ENCODE results near the gene SLC26A1. TPM values are rescaled to one million over a fixed set of nuclear protein-coding genes. Genes with fewer than 3 reads are reported as not detected.

Gene SLC26A1
- total and polyA plus RNA-seq, 4 experiments from 2014 or later: 0.55 to 1.6 (median 0.81) TPM

DNA sequence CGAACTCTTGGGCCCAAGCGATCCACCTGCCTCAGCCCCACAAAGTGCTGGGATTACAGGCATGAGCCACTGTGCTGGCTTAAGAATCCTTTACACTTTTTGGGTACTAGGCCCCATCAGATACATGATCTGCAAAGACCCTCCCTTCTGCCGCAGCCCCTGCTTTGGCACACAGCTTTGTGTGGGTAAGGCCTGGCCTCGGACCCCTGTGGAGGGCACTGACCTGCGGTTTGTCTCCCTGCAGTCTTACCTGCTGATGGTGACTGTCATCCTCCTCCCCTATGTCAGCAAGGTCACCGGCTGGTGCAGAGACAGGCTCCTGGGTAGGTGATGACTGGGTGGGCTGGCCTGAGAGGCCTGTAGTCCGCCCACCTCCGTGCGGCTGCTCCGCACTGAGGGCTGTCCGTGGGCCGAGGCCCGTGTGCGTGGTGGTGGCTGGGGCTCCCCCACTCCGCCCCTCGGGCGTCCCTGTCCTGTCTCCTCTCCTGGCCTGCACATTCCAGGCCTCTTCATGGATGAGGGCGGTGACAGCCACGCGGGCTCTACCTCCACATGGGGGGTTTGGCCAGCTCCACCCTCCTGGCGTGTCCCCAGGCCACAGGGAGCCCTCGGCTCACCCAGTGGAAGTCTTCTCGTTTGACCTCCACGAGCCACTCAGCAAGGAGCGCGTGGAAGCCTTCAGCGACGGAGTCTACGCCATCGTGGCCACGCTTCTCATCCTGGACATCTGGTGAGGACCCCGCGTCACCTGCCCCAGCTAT, 37.9 kb downstream of the SLC26A1 start:
- H3K4me3 Mint-ChIP-seq: no peak overlapping the region
- ChIA-PET POLR2A (ENCODE audit: partially characterized antibody) (no interaction called here), CTCF (ENCODE audit: partially characterized antibody) (no interaction called here)
- H3K9me3 ChIP-seq (ENCODE audit: control insufficient read depth in 1 of 2, low read length in 2 of 2): no peaks in the 10 kb centered on the region
- no peak overlapping the region for H3K27ac ChIP-seq (ENCODE audit: low read depth, low read length)
- no peaks in the 10 kb centered on the region for H3K27me3 Mint-ChIP-seq
- H3K4me1 ChIP-seq (ENCODE audit: insufficient read depth, low read length): no peaks in the 10 kb centered on the region
- no peaks in the 10 kb centered on the region for H3K36me3 ChIP-seq (ENCODE audit: insufficient read depth, low read length)
- peaks cover 0 to 2% (median 0%) of the 10 kb centered on the region in 4 donors for H3K4me1 Mint-ChIP-seq
- H3K36me3 Mint-ChIP-seq: peaks cover 8 to 20% of the 10 kb centered on the region in 2 donors
- intact Hi-C loops (cut with micrococcal nuclease): no loop called here
- H3K27ac Mint-ChIP-seq: no peak overlapping the region
- H3K27me3 ChIP-seq (ENCODE audit: insufficient read depth, low read length): no peaks in the 10 kb centered on the region
- no peak for DNase-seq
- no peak overlapping the region for H3K4me3 ChIP-seq (ENCODE audit: low read length in 2 of 2)
- H3K9me3 Mint-ChIP-seq: no peaks in the 10 kb centered on the region

DNA sequence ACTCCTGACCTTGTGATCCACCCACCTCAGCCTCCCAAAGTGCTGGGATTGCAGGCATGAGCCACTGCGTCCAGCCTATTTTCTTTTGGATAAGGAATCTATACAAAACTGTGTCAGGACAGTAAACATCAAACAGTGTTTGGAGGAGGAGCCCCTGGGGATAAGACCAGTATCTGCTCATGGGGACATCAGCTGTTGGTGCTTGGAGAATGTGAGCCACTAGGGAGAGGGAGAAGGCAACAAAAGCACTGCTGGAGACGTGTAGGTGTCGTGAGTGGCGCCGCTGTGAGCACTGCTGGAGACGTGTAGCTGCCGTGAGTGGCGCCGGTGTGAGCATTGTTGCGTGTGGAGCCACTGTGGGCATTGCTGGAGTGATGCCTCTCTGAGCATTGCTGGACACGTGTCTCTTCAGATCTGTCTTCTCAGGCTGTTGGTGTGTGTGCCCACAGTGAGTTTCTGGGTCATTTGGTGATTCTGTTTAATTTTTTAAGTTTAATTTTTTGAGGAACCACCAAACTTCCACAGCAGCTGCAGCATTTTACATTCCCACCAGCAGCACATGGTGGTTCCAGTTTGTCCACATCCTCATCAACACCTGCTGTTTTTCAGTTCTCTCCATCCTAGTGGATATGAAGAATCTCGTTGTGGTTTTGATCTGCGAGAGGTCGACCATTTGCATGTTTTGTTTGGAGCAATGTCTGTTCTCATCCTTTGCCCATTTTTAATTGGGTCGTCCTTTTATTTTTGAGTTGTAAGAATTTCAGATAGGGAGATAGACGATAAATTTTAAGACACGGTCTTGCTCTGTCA, 38.8 kb downstream of the SLC26A1 start:
- H3K36me3 ChIP-seq (ENCODE audit: insufficient read depth, low read length): no peaks in the 10 kb centered on the region
- no peaks in the 10 kb centered on the region for H3K9me3 ChIP-seq (ENCODE audit: control insufficient read depth in 1 of 2, low read length in 2 of 2)
- H3K36me3 Mint-ChIP-seq: peaks cover 8 to 20% of the 10 kb centered on the region in 2 donors
- H3K27ac Mint-ChIP-seq: no peak overlapping the region
- ChIA-PET CTCF (ENCODE audit: partially characterized antibody) (no interaction called here), POLR2A (ENCODE audit: partially characterized antibody) (no interaction called here)
- no peaks in the 10 kb centered on the region for H3K27me3 Mint-ChIP-seq
- no peak for DNase-seq
- H3K27me3 ChIP-seq (ENCODE audit: insufficient read depth, low read length): no peaks in the 10 kb centered on the region
- H3K4me3 Mint-ChIP-seq: no peak overlapping the region
- no peak overlapping the region for H3K27ac ChIP-seq (ENCODE audit: low read depth, low read length)
- H3K4me1 ChIP-seq (ENCODE audit: insufficient read depth, low read length): no peaks in the 10 kb centered on the region
- no peak overlapping the region for H3K4me3 ChIP-seq (ENCODE audit: low read length in 2 of 2)
- peaks cover 0 to 2% (median 0%) of the 10 kb centered on the region in 4 donors for H3K4me1 Mint-ChIP-seq
- H3K9me3 Mint-ChIP-seq: no peaks in the 10 kb centered on the region
- intact Hi-C loops (cut with micrococcal nuclease): no loop called here

DNA sequence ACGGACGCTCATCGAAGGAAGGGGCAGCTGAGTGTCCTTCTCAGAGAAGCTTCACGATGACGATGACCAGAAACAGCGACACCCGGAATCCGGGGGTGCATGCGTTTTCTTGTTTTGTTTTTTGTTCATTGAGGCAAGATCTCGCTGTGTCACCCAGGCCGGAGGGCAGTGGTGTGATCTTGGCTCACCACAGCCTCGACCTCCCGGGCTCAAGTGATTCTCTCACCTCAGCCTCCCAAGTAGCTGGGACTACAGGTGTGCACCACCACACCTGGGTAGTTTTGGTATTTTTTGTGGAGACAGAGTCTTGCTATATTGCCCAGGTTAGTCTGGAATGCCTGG, 39.7 kb downstream of the SLC26A1 start:
- intact Hi-C loops (cut with micrococcal nuclease): no loop called here
- no peaks in the 10 kb centered on the region for H3K36me3 ChIP-seq (ENCODE audit: insufficient read depth, low read length)
- no peak overlapping the region for H3K27ac ChIP-seq (ENCODE audit: low read depth, low read length)
- POLR2A ChIA-PET (ENCODE audit: partially characterized antibody): no interaction called here
- Mint-ChIP-seq H3K4me1 (peaks cover 0 to 2% (median 0%) of the 10 kb centered on the region in 4 donors), H3K9me3 (no peaks in the 10 kb centered on the region), H3K27me3 (no peaks in the 10 kb centered on the region), H3K27ac (no peak overlapping the region), H3K4me3 (no peak overlapping the region), H3K36me3 (peaks cover 8 to 16% of the 10 kb centered on the region in 2 donors)
- no peak for DNase-seq
- H3K27me3 ChIP-seq (ENCODE audit: insufficient read depth, low read length): no peaks in the 10 kb centered on the region
- no peak overlapping the region for H3K4me3 ChIP-seq (ENCODE audit: low read length in 2 of 2)
- CTCF ChIA-PET (ENCODE audit: partially characterized antibody): no interaction called here
- H3K4me1 ChIP-seq (ENCODE audit: insufficient read depth, low read length): no peaks in the 10 kb centered on the region
- no peaks in the 10 kb centered on the region for H3K9me3 ChIP-seq (ENCODE audit: control insufficient read depth in 1 of 2, low read length in 2 of 2)

DNA sequence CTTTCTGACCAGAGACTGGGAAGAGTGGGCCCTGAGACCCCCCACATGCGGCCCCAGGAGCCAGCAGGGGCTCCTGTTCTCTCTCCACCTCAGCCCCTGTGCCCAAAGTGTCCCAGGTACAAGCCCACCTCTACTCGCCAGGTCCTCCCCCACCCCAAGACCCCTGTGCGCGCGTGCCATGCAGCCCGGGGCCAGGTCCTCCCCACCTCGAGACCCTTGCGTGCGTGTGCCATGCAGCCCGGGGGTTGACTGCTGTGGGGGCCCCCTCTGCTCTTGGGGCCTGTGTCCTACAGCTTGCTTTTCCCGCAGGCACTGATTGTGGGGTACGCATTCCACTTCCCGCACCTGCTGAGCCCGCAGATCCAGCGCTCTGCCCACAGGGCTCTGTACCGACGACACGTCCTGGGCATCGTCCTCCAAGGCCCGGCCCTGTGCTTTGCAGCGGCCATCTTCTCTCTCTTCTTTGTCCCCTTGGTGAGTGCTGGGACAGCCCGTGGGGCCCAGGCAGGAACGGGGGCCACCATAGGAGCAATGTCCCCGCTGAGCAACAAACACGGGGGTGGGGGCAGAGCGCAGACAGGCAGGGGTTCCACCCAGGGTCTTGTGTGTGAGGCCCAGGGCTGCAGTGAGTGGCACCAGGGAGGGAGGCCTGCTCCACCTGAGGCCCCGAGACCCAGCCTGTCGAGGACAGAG, 40.2 kb downstream of the SLC26A1 start:
- no peaks in the 10 kb centered on the region for H3K36me3 ChIP-seq (ENCODE audit: insufficient read depth, low read length)
- H3K36me3 Mint-ChIP-seq: peaks cover 8 to 14% of the 10 kb centered on the region in 2 donors
- H3K27me3 ChIP-seq (ENCODE audit: insufficient read depth, low read length): no peaks in the 10 kb centered on the region
- intact Hi-C loops (cut with micrococcal nuclease): no loop called here
- POLR2A ChIA-PET (ENCODE audit: partially characterized antibody): no interaction called here
- H3K27me3 Mint-ChIP-seq: no peaks in the 10 kb centered on the region
- H3K27ac Mint-ChIP-seq: peak overlapping the region in 1 of 7 donors; percentile 77
- CTCF ChIA-PET (ENCODE audit: partially characterized antibody): no interaction called here
- no peak overlapping the region for H3K27ac ChIP-seq (ENCODE audit: low read depth, low read length)
- no peak overlapping the region for H3K4me3 ChIP-seq (ENCODE audit: low read length in 2 of 2)
- no peaks in the 10 kb centered on the region for H3K4me1 ChIP-seq (ENCODE audit: insufficient read depth, low read length)
- no peak for DNase-seq
- peaks cover 0 to 2% (median 0%) of the 10 kb centered on the region in 4 donors for H3K4me1 Mint-ChIP-seq
- H3K9me3 ChIP-seq (ENCODE audit: control insufficient read depth in 1 of 2, low read length in 2 of 2): no peaks in the 10 kb centered on the region
- no peaks in the 10 kb centered on the region for H3K9me3 Mint-ChIP-seq
- no peak overlapping the region for H3K4me3 Mint-ChIP-seq

DNA sequence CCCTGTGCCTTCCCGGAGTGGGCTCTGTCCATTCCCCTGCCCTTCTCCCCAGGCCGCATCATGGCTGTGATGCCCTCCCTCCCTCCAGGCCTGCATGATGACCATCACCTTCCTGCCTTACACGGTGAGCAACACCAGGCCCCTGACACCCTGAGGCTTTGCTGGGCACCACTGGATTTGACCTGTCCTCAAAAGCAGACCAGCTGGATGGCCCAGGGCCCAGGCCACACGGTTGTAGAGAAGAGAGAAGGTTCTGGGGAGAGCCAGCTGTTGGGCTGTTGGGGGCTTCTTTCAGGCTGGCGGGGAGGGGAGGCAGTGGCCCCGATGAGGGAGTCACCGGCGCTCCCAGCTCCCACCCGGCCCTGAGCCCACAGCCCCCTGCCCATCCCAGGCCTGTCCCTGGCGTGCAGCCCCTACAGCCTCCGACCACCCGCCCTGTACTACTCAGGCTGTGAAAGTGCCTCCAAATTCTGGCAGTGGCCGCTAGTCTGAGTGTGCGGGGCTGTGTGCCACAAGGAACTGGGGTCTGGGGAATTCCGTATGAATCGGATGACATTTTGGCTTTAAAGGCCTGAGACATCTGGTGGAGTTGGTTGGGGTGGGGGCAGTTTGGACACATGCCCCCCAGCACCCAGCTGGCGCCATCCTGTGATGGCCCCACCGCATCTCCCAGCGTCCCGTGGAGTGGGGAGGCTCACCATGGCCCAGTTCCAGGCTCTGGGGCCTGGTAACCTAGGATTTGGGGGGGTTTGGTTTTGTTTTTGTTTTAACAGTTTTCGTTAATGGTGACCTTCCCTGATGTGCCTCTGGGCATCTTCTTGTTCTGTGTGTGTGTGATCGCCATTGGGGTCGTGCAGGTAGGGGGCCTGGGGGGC, 41.4 kb downstream of the SLC26A1 start:
- DNase-seq: no peak
- no peaks in the 10 kb centered on the region for H3K27me3 ChIP-seq (ENCODE audit: insufficient read depth, low read length)
- H3K4me1 ChIP-seq (ENCODE audit: insufficient read depth, low read length): no peaks in the 10 kb centered on the region
- ChIA-PET POLR2A (ENCODE audit: partially characterized antibody) (no interaction called here), CTCF (ENCODE audit: partially characterized antibody) (no interaction called here)
- Mint-ChIP-seq H3K9me3 (no peaks in the 10 kb centered on the region), H3K36me3 (peaks cover 7 to 16% of the 10 kb centered on the region in 2 donors), H3K27ac (no peak overlapping the region), H3K27me3 (no peaks in the 10 kb centered on the region), H3K4me1 (peaks cover 0 to 2% (median 0%) of the 10 kb centered on the region in 4 donors), H3K4me3 (no peak overlapping the region)
- no peaks in the 10 kb centered on the region for H3K9me3 ChIP-seq (ENCODE audit: control insufficient read depth in 1 of 2, low read length in 2 of 2)
- intact Hi-C loops (cut with micrococcal nuclease): no loop called here
- H3K36me3 ChIP-seq (ENCODE audit: insufficient read depth, low read length): no peaks in the 10 kb centered on the region
- H3K27ac ChIP-seq (ENCODE audit: low read depth, low read length): no peak overlapping the region
- no peak overlapping the region for H3K4me3 ChIP-seq (ENCODE audit: low read length in 2 of 2)

DNA sequence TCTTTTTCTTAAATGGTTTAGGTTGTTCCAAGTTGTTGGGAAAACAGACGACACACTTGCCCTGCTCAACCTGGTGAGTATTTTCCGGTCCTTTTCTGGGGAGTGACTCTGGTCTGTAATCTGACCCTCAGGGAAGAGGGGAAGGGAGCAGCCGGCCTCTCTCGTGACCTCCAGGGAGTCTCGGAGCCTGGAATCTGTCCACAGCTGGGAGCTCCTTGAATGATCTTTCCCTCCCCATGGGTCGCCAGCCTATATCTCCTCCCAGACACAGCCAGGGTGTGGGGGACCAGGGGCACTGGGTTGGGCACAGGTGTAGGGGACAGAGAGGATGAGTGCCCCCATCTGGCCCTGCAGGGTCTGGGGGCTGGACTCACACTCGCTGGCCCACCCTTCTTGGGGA, 42.0 kb downstream of the SLC26A1 start:
- intact Hi-C loops (cut with micrococcal nuclease): no loop called here
- no peaks in the 10 kb centered on the region for H3K4me1 ChIP-seq (ENCODE audit: insufficient read depth, low read length)
- H3K36me3 ChIP-seq (ENCODE audit: insufficient read depth, low read length): no peaks in the 10 kb centered on the region
- ChIA-PET POLR2A (ENCODE audit: partially characterized antibody) (no interaction called here), CTCF (ENCODE audit: partially characterized antibody) (no interaction called here)
- H3K4me3 ChIP-seq (ENCODE audit: low read length in 2 of 2): no peak overlapping the region
- no peaks in the 10 kb centered on the region for H3K9me3 ChIP-seq (ENCODE audit: control insufficient read depth in 1 of 2, low read length in 2 of 2)
- no peak overlapping the region for H3K27ac ChIP-seq (ENCODE audit: low read depth, low read length)
- no peak overlapping the region for H3K4me3 Mint-ChIP-seq
- no peak overlapping the region for H3K27ac Mint-ChIP-seq
- peaks cover 4 to 13% of the 10 kb centered on the region in 2 donors for H3K36me3 Mint-ChIP-seq
- no peaks in the 10 kb centered on the region for H3K27me3 ChIP-seq (ENCODE audit: insufficient read depth, low read length)
- no peaks in the 10 kb centered on the region for H3K27me3 Mint-ChIP-seq
- H3K4me1 Mint-ChIP-seq: no peaks in the 10 kb centered on the region
- H3K9me3 Mint-ChIP-seq: no peaks in the 10 kb centered on the region
- DNase-seq: no peak

Data from CD4-positive, alpha-beta memory T cell (primary cell).